ENCODE data around the gene NANS. TPM values are rescaled to one million over a fixed set of nuclear protein-coding genes. Genes with fewer than 3 reads are reported as not detected.

Gene NANS
- total RNA-seq, 1 experiment from 2014 or later = 40.4 TPM

DNA sequence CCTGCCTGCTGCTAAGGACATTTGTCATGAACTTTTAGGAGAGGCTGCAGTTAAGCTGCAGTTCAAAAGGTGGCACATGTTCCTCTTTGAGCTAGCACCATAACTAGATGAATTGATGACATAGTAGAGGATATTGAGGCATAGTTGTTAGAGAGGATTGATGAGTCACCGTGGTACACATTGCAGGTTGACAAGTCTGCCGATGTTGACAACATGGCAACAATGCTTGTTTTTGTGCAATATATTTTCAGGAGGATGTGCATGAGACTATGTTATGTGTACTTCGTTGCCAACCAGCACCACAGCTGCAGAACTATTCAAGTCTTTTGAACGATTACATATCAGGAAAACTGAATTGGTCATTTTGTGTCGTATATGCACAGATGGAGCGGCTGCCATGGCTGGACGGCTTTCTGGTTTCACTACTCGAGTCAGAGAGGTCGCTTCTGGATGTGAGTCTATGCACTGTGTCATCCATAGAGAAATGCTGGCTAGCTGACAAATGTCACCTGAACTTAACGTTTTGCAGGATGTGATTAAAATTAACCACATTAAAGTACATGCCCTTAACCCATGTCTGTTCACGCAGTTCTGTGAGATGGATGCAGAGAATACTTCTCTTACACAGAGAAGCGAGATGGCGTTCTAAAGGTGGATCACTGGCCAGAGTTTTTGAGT, 49.1 kb upstream of the NANS start:
- H4K20me1 ChIP-seq (ENCODE audit: control insufficient read depth, insufficient read depth, insufficient read length) = no peaks in the 10 kb centered on the region
- H3K79me2 ChIP-seq (ENCODE audit: insufficient read depth, low read length) = no peaks in the 10 kb centered on the region
- no peaks in the 10 kb centered on the region for H3K27me3 Mint-ChIP-seq (ENCODE audit: low read depth)

More for the DNA sequence above, 49.1 kb upstream of the NANS start:
- Histone ChIP-seq H4K5ac (ENCODE audit: insufficient read length, low read depth, low read length) (no peak overlapping the region), H3K9me3 (ENCODE audit: control insufficient read depth, low read depth, low read length) (no peaks in the 10 kb centered on the region), H3K4ac (ENCODE audit: low read depth, low read length) (no peak overlapping the region), H2BK15ac (ENCODE audit: low read depth, low read length) (no peak overlapping the region), H3K23ac (ENCODE audit: insufficient read length, low read depth, low read length) (no peak overlapping the region), H3K18ac (ENCODE audit: insufficient read length, low read depth, low read length) (no peak overlapping the region), H2BK12ac (ENCODE audit: insufficient read length, low read depth, low read length) (no peak overlapping the region), H3K56ac (ENCODE audit: insufficient read length, low read depth, low read length) (no peak overlapping the region), H3K4me1 (ENCODE audit: insufficient read depth, low read length) (no peaks in the 10 kb centered on the region), H2BK20ac (ENCODE audit: low read depth, low read length, poor library complexity, severe bottlenecking) (no peak overlapping the region), H3K27ac (ENCODE audit: insufficient read length, low read depth, low read length) (no peak overlapping the region), H4K91ac (ENCODE audit: insufficient read length, low read depth, low read length) (no peak overlapping the region), H2BK120ac (ENCODE audit: low read depth, low read length, poor library complexity, severe bottlenecking) (no peak overlapping the region), H3K4me2 (ENCODE audit: insufficient read depth, insufficient read length, low read length) (no peak overlapping the region), H4K8ac (replicated peaks; ENCODE audit: insufficient read length, low read depth, low read length) (no peak overlapping the region), H3K79me1 (ENCODE audit: insufficient read depth, low read depth, low read length, poor library complexity, severe bottlenecking) (peaks cover 2% of the 10 kb centered on the region), H3K23me2 (ENCODE audit: insufficient read length, low read depth, low read length, poor library complexity, severe bottlenecking) (no peaks in the 10 kb centered on the region), H3K9ac (ENCODE audit: extremely low read depth, insufficient read length, low read length) (no peak overlapping the region), H2BK5ac (ENCODE audit: insufficient read length, low read length) (no peak overlapping the region), H2AFZ (ENCODE audit: low read length) (no peak overlapping the region), H3K14ac (ENCODE audit: insufficient read depth, low read length) (no peak overlapping the region), H3T11ph (ENCODE audit: low read length) (no peak overlapping the region), H2AK5ac (ENCODE audit: insufficient read length, low read length) (no peak overlapping the region), H3K27me3 (ENCODE audit: insufficient read depth, low read length) (no peaks in the 10 kb centered on the region)
- no peak for DNase-seq
- WGBS (ENCODE audit: extremely low coverage, insufficient read length, low lambda C conversion rate) = no CpG with 5 or more reads among the region's 13 CpGs
- H3K36me3 Mint-ChIP-seq (ENCODE audit: insufficient read depth in 1 of 3, low read depth in 3 of 3) = peaks cover 10 to 72% (median 42%) of the 10 kb centered on the region in 3 experiments; a peak in 6 of 7 replicates
- H3K4me1 Mint-ChIP-seq = no peaks in the 10 kb centered on the region
- H3K9me3 Mint-ChIP-seq = no peaks in the 10 kb centered on the region
- no peak overlapping the region for H3K4me3 Mint-ChIP-seq
- TF ChIP-seq, protein P1, sequence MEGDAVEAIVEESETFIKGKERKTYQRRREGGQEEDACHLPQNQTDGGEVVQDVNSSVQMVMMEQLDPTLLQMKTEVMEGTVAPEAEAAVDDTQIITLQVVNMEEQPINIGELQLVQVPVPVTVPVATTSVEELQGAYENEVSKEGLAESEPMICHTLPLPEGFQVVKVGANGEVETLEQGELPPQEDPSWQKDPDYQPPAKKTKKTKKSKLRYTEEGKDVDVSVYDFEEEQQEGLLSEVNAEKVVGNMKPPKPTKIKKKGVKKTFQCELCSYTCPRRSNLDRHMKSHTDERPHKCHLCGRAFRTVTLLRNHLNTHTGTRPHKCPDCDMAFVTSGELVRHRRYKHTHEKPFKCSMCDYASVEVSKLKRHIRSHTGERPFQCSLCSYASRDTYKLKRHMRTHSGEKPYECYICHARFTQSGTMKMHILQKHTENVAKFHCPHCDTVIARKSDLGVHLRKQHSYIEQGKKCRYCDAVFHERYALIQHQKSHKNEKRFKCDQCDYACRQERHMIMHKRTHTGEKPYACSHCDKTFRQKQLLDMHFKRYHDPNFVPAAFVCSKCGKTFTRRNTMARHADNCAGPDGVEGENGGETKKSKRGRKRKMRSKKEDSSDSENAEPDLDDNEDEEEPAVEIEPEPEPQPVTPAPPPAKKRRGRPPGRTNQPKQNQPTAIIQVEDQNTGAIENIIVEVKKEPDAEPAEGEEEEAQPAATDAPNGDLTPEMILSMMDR (conservative IDR thresholded peaks at IDR 0.05) = no peak
- H3K27ac Mint-ChIP-seq = no peak overlapping the region
